Endothelial cell of umbilical vein (primary cell): ENCODE results near the gene EPHX1. TPM values are rescaled to one million over a fixed set of nuclear protein-coding genes. Genes with fewer than 3 reads are reported as not detected.

Experiments
- BruUV-seq: library from RNA; stranded (reverse); fragments of 400-500 nt; replicated peaks from 2 replicates; lab custom pipeline; 2021; lab: Mats Ljungman, UMichigan
- CTCF ChIA-PET: fragments of 300-600, 350-600 bp; sonication (Branson Sonifier 250); formaldehyde crosslinking; loops from one replicate; lab custom pipeline; 2021; ENCODE audit warnings: antibody characterized with exemption, inconsistent platforms; lab: Charles Lee
- POLR2A ChIA-PET: fragments of 300-600, 350-600 bp; sonication (Branson Sonifier 250); formaldehyde crosslinking; loops from one replicate; lab custom pipeline; 2021; ENCODE audit warnings: antibody characterized with exemption, inconsistent platforms; lab: Charles Lee
- DNase-seq: peaks from one replicate; pipeline ENCODE4 v3.0.0-alpha.2; 2011; ENCODE audit warnings: low read depth, low spot score
- FAIRE-seq: peaks from 2 replicates; lab custom pipeline; 2011; peaks lifted over from hg19 to GRCh38; lab: Jason Lieb, UNC
- H2AFZ ChIP-seq: 2 replicates; pipeline ENCODE4 v1.6.0; 2012; ENCODE audit warnings: low read depth, low read length, control low read depth, inconsistent platforms
- H3K27ac ChIP-seq: 2 replicates; pipeline ENCODE4 v1.5.1; 2011; ENCODE audit warnings: low read depth, mild to moderate bottlenecking, control low read depth, low read length, moderate library complexity; ENCODE audit not compliant: insufficient read depth
- H3K27me3 ChIP-seq, 2 experiments: 2 replicates each; pipeline versions ENCODE4 v1.6.0 to v1.6.1; 2011; ENCODE audit warnings: low read length in 2 of 2, mixed read lengths in 1 of 2; ENCODE audit not compliant: control insufficient read depth in 2 of 2, insufficient read depth in 2 of 2
- H3K36me3 ChIP-seq, 2 experiments: 2 replicates in 1 of 2; 3 replicates in 1 of 2; pipeline ENCODE4 v1.5.1; 2011; ENCODE audit warnings: low read length in 2 of 2, mild to moderate bottlenecking in 1 of 2, moderate library complexity in 1 of 2; ENCODE audit not compliant: control insufficient read depth in 2 of 2, insufficient read depth in 2 of 2; ENCODE audit errors: extremely low read depth in 1 of 2
- H3K4me1 ChIP-seq: 3 replicates; pipeline ENCODE4 v1.5.1; 2011; ENCODE audit warnings: mild to moderate bottlenecking, low read length; ENCODE audit not compliant: control insufficient read depth, insufficient read depth; ENCODE audit errors: extremely low read depth
- H3K4me2 ChIP-seq: 2 replicates; pipeline ENCODE4 v1.6.1; 2011; ENCODE audit warnings: low read length, control low read depth, mixed read lengths; ENCODE audit not compliant: insufficient read depth
- H3K4me3 ChIP-seq, 3 experiments: fragments of 200-600 bp in 1 of 3; sonication (generic), shearing (Covaris generic) in 1 of 3; replicated peaks in 1 of 3; 2 replicates each; pipeline ENCODE4 v1.5.1; 2011 to 2016; ENCODE audit warnings: control low read depth in 3 of 3, low read length in 3 of 3, mild to moderate bottlenecking in 2 of 3, inconsistent platforms in 1 of 3, low read depth in 1 of 3, moderate library complexity in 1 of 3; ENCODE audit not compliant: insufficient read depth in 1 of 3
- H3K79me2 ChIP-seq: 2 replicates; pipeline ENCODE4 v1.6.0; 2012; ENCODE audit warnings: low read length, inconsistent platforms; ENCODE audit not compliant: control insufficient read depth, insufficient read depth
- H3K9ac ChIP-seq: replicated peaks from 2 replicates; pipeline ENCODE3; 2011; ENCODE audit warnings: low read length, control low read depth; ENCODE audit not compliant: insufficient read depth; ENCODE audit errors: extremely low read depth
- H3K9me1 ChIP-seq: replicated peaks from 3 replicates; pipeline ENCODE4 v1.6.0; 2011; ENCODE audit warnings: mild to moderate bottlenecking, low read length; ENCODE audit not compliant: control insufficient read depth, insufficient read depth; ENCODE audit errors: extremely low read depth
- H3K9me3 ChIP-seq: replicated peaks from 2 replicates; pipeline ENCODE4 v1.5.1; 2012; ENCODE audit warnings: low read length, inconsistent platforms; ENCODE audit not compliant: control insufficient read depth, insufficient read depth
- H4K20me1 ChIP-seq: replicated peaks from 2 replicates; pipeline ENCODE3; 2011; ENCODE audit warnings: mild to moderate bottlenecking, low read length; ENCODE audit not compliant: control insufficient read depth, insufficient read depth; ENCODE audit errors: extremely low read depth
- EZH2 ChIP-seq: IDR thresholded peaks from 2 replicates; pipeline ENCODE4 v1.6.1; 2012; ENCODE audit warnings: borderline replicate concordance, low read depth, mild to moderate bottlenecking, moderate library complexity, low read length, inconsistent platforms; ENCODE audit not compliant: severe bottlenecking
- FOS ChIP-seq: IDR thresholded peaks from 2 replicates; pipeline ENCODE4 v1.6.1; 2011; ENCODE audit warnings: mild to moderate bottlenecking, low read length, moderate library complexity, borderline replicate concordance; ENCODE audit not compliant: insufficient read depth
- GATA2 ChIP-seq: IDR thresholded peaks from 2 replicates; pipeline ENCODE4 v1.7.0; 2011; ENCODE audit warnings: low read depth, mild to moderate bottlenecking, moderate library complexity, mixed read lengths, low read length; ENCODE audit not compliant: insufficient read length, insufficient read depth
- JUN ChIP-seq: IDR thresholded peaks from 2 replicates; pipeline ENCODE4 v1.6.1; 2011; ENCODE audit warnings: borderline replicate concordance, low read depth; ENCODE audit not compliant: insufficient read length, insufficient read depth
- MYC ChIP-seq: IDR thresholded peaks from one replicate; pipeline ENCODE4 v1.6.1; 2011; ENCODE audit warnings: mild to moderate bottlenecking, low read depth, low read length
- POLR2A ChIP-seq: IDR thresholded peaks from 2 replicates; pipeline ENCODE4 v1.6.1; 2012; ENCODE audit warnings: low read depth, mild to moderate bottlenecking, control low read depth, low read length
- POLR2AphosphoS5 ChIP-seq: IDR thresholded peaks from 2 replicates; pipeline ENCODE4 v1.6.1; 2012; ENCODE audit warnings: low read depth, mild to moderate bottlenecking, control low read depth, low read length, moderate library complexity; ENCODE audit not compliant: insufficient read depth
- dilution Hi-C: fragments of 300-500 bp; cut with MboI; formaldehyde crosslinking; loops from one replicate; pipeline ENCODE4 v1.15.0; 2019; ENCODE audit warnings: low sequenced_read_pairs; ENCODE audit not compliant: extremely low pct_ligation_motif_present
- intact Hi-C: fragments of 100-400 bp; cut with micrococcal nuclease; formaldehyde crosslinking; loops from one replicate; pipeline ENCODE4 v1.10.0; 2022
- polyA plus RNA-seq, 4 experiments: library from polyadenylated mRNA; depleted of rRNA in 3 of 4; stranded (reverse) in 3 of 4; unstranded in 1 of 4; fragments of >200 nt; gene quantifications; 2 replicates each; pipeline versions ENCODE4 v1.2.1 to v1.2.3, GENCODE V29; 2011 to 2012; ENCODE audit warnings: missing spikeins in 1 of 4
- total RNA-seq: library from RNA; stranded (reverse); gene quantifications from 2 replicates; pipeline ENCODE4 v1.2.3, GENCODE V29; 2021
- TF ChIP-seq, protein P1 (sequence below), 2 donors: IDR thresholded peaks; 1 replicate in 1 of 2; 2 replicates in 1 of 2; pipeline ENCODE4 v1.5.1; 2011; ENCODE audit warnings: low read length in 2 of 2, mild to moderate bottlenecking in 2 of 2, moderate library complexity in 2 of 2, control low read depth in 1 of 2, inconsistent platforms in 1 of 2, low read depth in 1 of 2; ENCODE audit not compliant: insufficient read depth in 1 of 2; ENCODE audit errors: extremely low read depth in 1 of 2
- TF ChIP-seq, protein P2 (sequence below): IDR thresholded peaks from 2 replicates; pipeline ENCODE4 v1.6.1; 2011; ENCODE audit not compliant: insufficient read depth, insufficient read length

Gene EPHX1
- total and polyA plus RNA-seq, 2 donors (not counting 3 experiments of a cell fraction or from before 2014, with no cell fraction given): 23.7 to 25.2 TPM

DNA sequence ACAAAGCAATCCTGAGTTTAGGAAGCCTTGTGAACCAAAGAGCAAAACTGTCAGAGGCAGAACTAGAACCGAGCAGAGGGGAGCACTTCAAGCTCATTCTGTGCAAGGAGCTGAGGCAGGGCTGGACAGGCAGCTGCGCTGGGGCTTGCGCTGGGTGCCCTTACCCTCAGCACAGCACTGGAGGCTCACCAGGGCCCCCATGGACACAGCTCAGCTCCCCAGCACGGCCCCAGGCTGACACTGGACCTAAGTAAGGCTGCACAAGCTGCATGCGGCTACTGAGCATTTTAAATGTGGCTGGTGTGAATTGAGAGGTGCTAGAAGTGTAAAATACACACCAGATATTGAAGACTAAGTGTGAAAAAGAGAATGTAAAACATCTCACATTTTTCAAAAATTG, 50.2 kb downstream of the EPHX1 start:
- BruUV-seq: no TSS peak
- H3K4me1 ChIP-seq: peaks cover 3% of the 10 kb centered on the region
- FAIRE-seq (no peak), DNase-seq (no peak)
- H3K79me2 ChIP-seq: no peaks in the 10 kb centered on the region
- no peaks in the 10 kb centered on the region for H4K20me1 ChIP-seq
- no peak overlapping the region for H2AFZ ChIP-seq
- TF ChIP-seq, protein P1, sequence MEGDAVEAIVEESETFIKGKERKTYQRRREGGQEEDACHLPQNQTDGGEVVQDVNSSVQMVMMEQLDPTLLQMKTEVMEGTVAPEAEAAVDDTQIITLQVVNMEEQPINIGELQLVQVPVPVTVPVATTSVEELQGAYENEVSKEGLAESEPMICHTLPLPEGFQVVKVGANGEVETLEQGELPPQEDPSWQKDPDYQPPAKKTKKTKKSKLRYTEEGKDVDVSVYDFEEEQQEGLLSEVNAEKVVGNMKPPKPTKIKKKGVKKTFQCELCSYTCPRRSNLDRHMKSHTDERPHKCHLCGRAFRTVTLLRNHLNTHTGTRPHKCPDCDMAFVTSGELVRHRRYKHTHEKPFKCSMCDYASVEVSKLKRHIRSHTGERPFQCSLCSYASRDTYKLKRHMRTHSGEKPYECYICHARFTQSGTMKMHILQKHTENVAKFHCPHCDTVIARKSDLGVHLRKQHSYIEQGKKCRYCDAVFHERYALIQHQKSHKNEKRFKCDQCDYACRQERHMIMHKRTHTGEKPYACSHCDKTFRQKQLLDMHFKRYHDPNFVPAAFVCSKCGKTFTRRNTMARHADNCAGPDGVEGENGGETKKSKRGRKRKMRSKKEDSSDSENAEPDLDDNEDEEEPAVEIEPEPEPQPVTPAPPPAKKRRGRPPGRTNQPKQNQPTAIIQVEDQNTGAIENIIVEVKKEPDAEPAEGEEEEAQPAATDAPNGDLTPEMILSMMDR (IDR thresholded peaks at IDR 0.05; ENCODE audit: extremely low read depth in 1 of 2, insufficient read depth in 1 of 2, low read depth in 1 of 2, low read length in 2 of 2): no peak
- TF ChIP-seq POLR2AphosphoS5 (no peak), GATA2 (no peak), JUN (no peak), EZH2 (no peak), POLR2A (no peak), FOS (no peak), MYC (no peak)
- TF ChIP-seq, protein P2, sequence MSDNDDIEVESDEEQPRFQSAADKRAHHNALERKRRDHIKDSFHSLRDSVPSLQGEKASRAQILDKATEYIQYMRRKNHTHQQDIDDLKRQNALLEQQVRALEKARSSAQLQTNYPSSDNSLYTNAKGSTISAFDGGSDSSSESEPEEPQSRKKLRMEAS: no peak
- ChIA-PET POLR2A (no interaction called here), CTCF (interaction anchor here (1.6 kb wide), 1 partner anchor 51 kb away, joined by 4 read pairs; no protein-coding TSS in a partner anchor)
- intact Hi-C loops: no loop called here
- dilution Hi-C loops: no loop called here
- H3K27ac ChIP-seq: no peak overlapping the region
- H3K36me3 ChIP-seq: peaks cover 0 to 21% of the 10 kb centered on the region in 2 experiments
- no peak overlapping the region for H3K9ac ChIP-seq
- H3K27me3 ChIP-seq: no peaks in the 10 kb centered on the region
- H3K4me3 ChIP-seq: no peak overlapping the region
- no peak overlapping the region for H3K4me2 ChIP-seq
- H3K9me3 ChIP-seq: no peaks in the 10 kb centered on the region
- no peaks in the 10 kb centered on the region for H3K9me1 ChIP-seq
